Epidermal melanocyte (primary cell): Measurements from ENCODE around the gene ECM2.
"Not testable (repeated sequence)": the region's sequence is repeated elsewhere in the genome, so short reads cannot be mapped to it uniquely, and the experiment has no call there.

Experiments used
- DNase-seq: peaks from one replicate; pipeline ENCODE4 v3.0.0; 2011; ENCODE audit warnings: low spot score; ENCODE audit not compliant: insufficient read length

Gene ECM2

GRCh38 chr9:92535940-92536850 is at the start of gene ECM2:
TSS of gene ECM2 (minus strand) at chr9:92535990. CDS start at chr9:92522866, 13,124 bp downstream.
- DNase-seq = no peak

- DNase-seq = no peak
These were observed 40.4 kb upstream of the ECM2 start for GRCh38 chr9:92576175-92576574.

- not testable (repeated sequence) for DNase-seq
These were observed 37.8 kb upstream of the ECM2 start for GRCh38 chr9:92573612-92574011.

- DNase-seq = not testable (repeated sequence)
These were observed 36.1 kb upstream of the ECM2 start for GRCh38 chr9:92571871-92572270.

- DNase-seq = no peak
These were observed 29.2 kb upstream of the ECM2 start for GRCh38 chr9:92564982-92565381.

- DNase-seq = no peak
These were observed 28.7 kb upstream of the ECM2 start for GRCh38 chr9:92564504-92564903.

GRCh38 chr9:92563116-92564100 is 27.6 kb upstream of the ECM2 start:
- DNase-seq = no peak

- DNase-seq = no peak
These were observed 26.7 kb upstream of the ECM2 start for GRCh38 chr9:92562461-92562967.

- no peak for DNase-seq
These were observed 25.9 kb upstream of the ECM2 start for GRCh38 chr9:92561374-92562330.

GRCh38 chr9:92558612-92559374 is 23.0 kb upstream of the ECM2 start:
- no peak for DNase-seq

- no peak for DNase-seq
These were observed 15.0 kb upstream of the ECM2 start for GRCh38 chr9:92550765-92551164.

- no peak for DNase-seq
These were observed 11.6 kb upstream of the ECM2 start for GRCh38 chr9:92547356-92547755.

GRCh38 chr9:92545002-92545510 is 9.3 kb upstream of the ECM2 start:
- no peak for DNase-seq

- no peak for DNase-seq
These were observed 8.2 kb upstream of the ECM2 start for GRCh38 chr9:92543972-92544371.

GRCh38 chr9:92538541-92538940 is 2.8 kb upstream of the ECM2 start:
- peak; percentile 30 for DNase-seq

GRCh38 chr9:92534674-92535073 is 1.1 kb downstream of the ECM2 start:
- DNase-seq = no peak

- no peak for DNase-seq
These were observed 1.6 kb downstream of the ECM2 start for GRCh38 chr9:92534204-92534603.

- no peak for DNase-seq
These were observed 4.9 kb downstream of the ECM2 start for GRCh38 chr9:92530893-92531292.

- no peak for DNase-seq
These were observed 6.7 kb downstream of the ECM2 start for GRCh38 chr9:92529124-92529523.

- no peak for DNase-seq
These were observed 7.3 kb downstream of the ECM2 start for GRCh38 chr9:92528522-92528849.
